Measurements from ENCODE around the gene YAE1. TPM values are rescaled to one million over a fixed set of nuclear protein-coding genes. Genes with fewer than 3 reads are reported as not detected.

Gene YAE1
- 10.4 and 12.1 TPM in 2 replicates for total RNA-seq

GRCh38 chr7:39566023-39566921 is at the start of gene YAE1:
Gene YAE1, plus strand, starts transcription at chr7:39566404. Its CDS starts 15 bp downstream, at chr7:39566419.
- intact Hi-C loops (cut with micrococcal nuclease), result loop anchor here (1.0 to 5.0 kb wide), 7 partner anchors 14 to 657 kb away; partner anchors contain the start of genes MPLKIP, SUGCT and VPS41
- peaks cover 9% of the 10 kb centered on the region for H3K27me3 Mint-ChIP-seq (ENCODE audit: insufficient read depth)
- peaks cover 21% of the 10 kb centered on the region for H3K4me1 Mint-ChIP-seq (ENCODE audit: low read depth)

GRCh38 chr7:39516498-39516897 is 49.7 kb upstream of the YAE1 start:
- no peak for DNase-seq (ENCODE audit: low spot score)
- Mint-ChIP-seq H3K9me3 (no peaks in the 10 kb centered on the region), H3K36me3 (ENCODE audit: low read depth) (no peaks in the 10 kb centered on the region), H3K4me1 (ENCODE audit: low read depth) (no peaks in the 10 kb centered on the region), H3K4me3 (no peak overlapping the region), H3K27me3 (ENCODE audit: insufficient read depth) (peaks cover 15% of the 10 kb centered on the region), H3K27ac (no peak overlapping the region)
- intact Hi-C loops (cut with micrococcal nuclease), result loop anchor here (5.0 to 10.0 kb wide), 2 partner anchors 49 to 1122 kb away; no protein-coding TSS in a partner anchor

More at GRCh38 chr7:39566023-39566921, at the start of gene YAE1:
- H3K4me3 Mint-ChIP-seq, result peak within 1 kb of the TSS; percentile 99
- no peaks in the 10 kb centered on the region for H3K9me3 Mint-ChIP-seq
- DNase-seq (ENCODE audit: low spot score), result peak; percentile 73
- H3K36me3 Mint-ChIP-seq (ENCODE audit: low read depth), result peaks cover 13% of the 10 kb centered on the region
- H3K27ac Mint-ChIP-seq, result peak within 1 kb of the TSS; percentile 91

GRCh38 chr7:39517240-39517639 is 49.0 kb upstream of the YAE1 start:
- Mint-ChIP-seq H3K4me3 (no peak overlapping the region), H3K27me3 (ENCODE audit: insufficient read depth) (peaks cover 17% of the 10 kb centered on the region), H3K36me3 (ENCODE audit: low read depth) (no peaks in the 10 kb centered on the region), H3K27ac (no peak overlapping the region), H3K4me1 (ENCODE audit: low read depth) (no peaks in the 10 kb centered on the region), H3K9me3 (no peaks in the 10 kb centered on the region)
- intact Hi-C loops (cut with micrococcal nuclease), result loop anchor here (5.0 to 10.0 kb wide), 2 partner anchors 50 to 1122 kb away; no protein-coding TSS in a partner anchor
- no peak for DNase-seq (ENCODE audit: low spot score)

GRCh38 chr7:39525926-39526325 is 40.3 kb upstream of the YAE1 start:
- intact Hi-C loops (cut with micrococcal nuclease), result no loop called here
- DNase-seq (ENCODE audit: low spot score), result no peak
- H3K4me3 Mint-ChIP-seq, result no peak overlapping the region
- peaks cover 15% of the 10 kb centered on the region for H3K27me3 Mint-ChIP-seq (ENCODE audit: insufficient read depth)
- no peaks in the 10 kb centered on the region for H3K9me3 Mint-ChIP-seq
- no peaks in the 10 kb centered on the region for H3K4me1 Mint-ChIP-seq (ENCODE audit: low read depth)
- no peak overlapping the region for H3K27ac Mint-ChIP-seq
- H3K36me3 Mint-ChIP-seq (ENCODE audit: low read depth), result no peaks in the 10 kb centered on the region

- intact Hi-C loops (cut with micrococcal nuclease), result no loop called here
- peaks cover 15% of the 10 kb centered on the region for H3K27me3 Mint-ChIP-seq (ENCODE audit: insufficient read depth)
- H3K4me3 Mint-ChIP-seq, result no peak overlapping the region
Observed at GRCh38 chr7:39526666-39527065, 39.5 kb upstream of the YAE1 start.

GRCh38 chr7:39527296-39527695 is 38.9 kb upstream of the YAE1 start:
- Mint-ChIP-seq H3K27me3 (ENCODE audit: insufficient read depth) (peaks cover 12% of the 10 kb centered on the region), H3K4me1 (ENCODE audit: low read depth) (no peaks in the 10 kb centered on the region), H3K9me3 (no peaks in the 10 kb centered on the region), H3K36me3 (ENCODE audit: low read depth) (no peaks in the 10 kb centered on the region), H3K4me3 (no peak overlapping the region), H3K27ac (no peak overlapping the region)
- DNase-seq (ENCODE audit: low spot score), result no peak
- intact Hi-C loops (cut with micrococcal nuclease), result no loop called here

More at GRCh38 chr7:39526666-39527065, 39.5 kb upstream of the YAE1 start:
- Mint-ChIP-seq H3K36me3 (ENCODE audit: low read depth) (no peaks in the 10 kb centered on the region), H3K9me3 (no peaks in the 10 kb centered on the region), H3K4me1 (ENCODE audit: low read depth) (no peaks in the 10 kb centered on the region), H3K27ac (no peak overlapping the region)
- no peak for DNase-seq (ENCODE audit: low spot score)

- intact Hi-C loops (cut with micrococcal nuclease), result no loop called here
- no peaks in the 10 kb centered on the region for H3K36me3 Mint-ChIP-seq (ENCODE audit: low read depth)
- H3K27ac Mint-ChIP-seq, result no peak overlapping the region
- H3K4me3 Mint-ChIP-seq, result no peak overlapping the region
- peaks cover 11% of the 10 kb centered on the region for H3K27me3 Mint-ChIP-seq (ENCODE audit: insufficient read depth)
- no peaks in the 10 kb centered on the region for H3K4me1 Mint-ChIP-seq (ENCODE audit: low read depth)
- no peaks in the 10 kb centered on the region for H3K9me3 Mint-ChIP-seq
- no peak for DNase-seq (ENCODE audit: low spot score)
Observed at GRCh38 chr7:39527951-39528350, 38.3 kb upstream of the YAE1 start.

GRCh38 chr7:39528849-39529248 is 37.4 kb upstream of the YAE1 start:
- DNase-seq (ENCODE audit: low spot score), result no peak
- H3K4me1 Mint-ChIP-seq (ENCODE audit: low read depth), result no peaks in the 10 kb centered on the region
- peaks cover 10% of the 10 kb centered on the region for H3K27me3 Mint-ChIP-seq (ENCODE audit: insufficient read depth)
- intact Hi-C loops (cut with micrococcal nuclease), result no loop called here
- no peak overlapping the region for H3K4me3 Mint-ChIP-seq
- H3K36me3 Mint-ChIP-seq (ENCODE audit: low read depth), result no peaks in the 10 kb centered on the region
- H3K27ac Mint-ChIP-seq, result no peak overlapping the region
- no peaks in the 10 kb centered on the region for H3K9me3 Mint-ChIP-seq

- no peak overlapping the region for H3K27ac Mint-ChIP-seq
- no peaks in the 10 kb centered on the region for H3K4me1 Mint-ChIP-seq (ENCODE audit: low read depth)
- no peaks in the 10 kb centered on the region for H3K36me3 Mint-ChIP-seq (ENCODE audit: low read depth)
- H3K27me3 Mint-ChIP-seq (ENCODE audit: insufficient read depth), result peaks cover 10% of the 10 kb centered on the region
- DNase-seq (ENCODE audit: low spot score), result no peak
- no peaks in the 10 kb centered on the region for H3K9me3 Mint-ChIP-seq
- H3K4me3 Mint-ChIP-seq, result no peak overlapping the region
- intact Hi-C loops (cut with micrococcal nuclease), result no loop called here
Observed at GRCh38 chr7:39529582-39529981, 36.6 kb upstream of the YAE1 start.

GRCh38 chr7:39530971-39531370 is 35.2 kb upstream of the YAE1 start:
- H3K9me3 Mint-ChIP-seq, result no peaks in the 10 kb centered on the region
- DNase-seq (ENCODE audit: low spot score), result no peak
- no peaks in the 10 kb centered on the region for H3K36me3 Mint-ChIP-seq (ENCODE audit: low read depth)
- H3K4me1 Mint-ChIP-seq (ENCODE audit: low read depth), result no peaks in the 10 kb centered on the region
- H3K4me3 Mint-ChIP-seq, result no peak overlapping the region
- peaks cover 13% of the 10 kb centered on the region for H3K27me3 Mint-ChIP-seq (ENCODE audit: insufficient read depth)
- H3K27ac Mint-ChIP-seq, result no peak overlapping the region
- intact Hi-C loops (cut with micrococcal nuclease), result no loop called here

- Mint-ChIP-seq H3K4me1 (ENCODE audit: low read depth) (no peaks in the 10 kb centered on the region), H3K4me3 (no peak overlapping the region), H3K27ac (no peak overlapping the region), H3K27me3 (ENCODE audit: insufficient read depth) (peaks cover 12% of the 10 kb centered on the region), H3K36me3 (ENCODE audit: low read depth) (no peaks in the 10 kb centered on the region), H3K9me3 (no peaks in the 10 kb centered on the region)
- intact Hi-C loops (cut with micrococcal nuclease), result no loop called here
- no peak for DNase-seq (ENCODE audit: low spot score)
Observed at GRCh38 chr7:39531818-39532217, 34.4 kb upstream of the YAE1 start.

GRCh38 chr7:39532832-39533231 is 33.4 kb upstream of the YAE1 start:
- H3K27ac Mint-ChIP-seq, result no peak overlapping the region
- no peak overlapping the region for H3K4me3 Mint-ChIP-seq
- peaks cover 11% of the 10 kb centered on the region for H3K27me3 Mint-ChIP-seq (ENCODE audit: insufficient read depth)
- DNase-seq (ENCODE audit: low spot score), result no peak
- H3K4me1 Mint-ChIP-seq (ENCODE audit: low read depth), result no peaks in the 10 kb centered on the region
- intact Hi-C loops (cut with micrococcal nuclease), result no loop called here
- no peaks in the 10 kb centered on the region for H3K36me3 Mint-ChIP-seq (ENCODE audit: low read depth)
- no peaks in the 10 kb centered on the region for H3K9me3 Mint-ChIP-seq

GRCh38 chr7:39534599-39534998 is 31.6 kb upstream of the YAE1 start:
- H3K27me3 Mint-ChIP-seq (ENCODE audit: insufficient read depth), result peaks cover 8% of the 10 kb centered on the region
- no peak overlapping the region for H3K4me3 Mint-ChIP-seq
- intact Hi-C loops (cut with micrococcal nuclease), result no loop called here
- H3K36me3 Mint-ChIP-seq (ENCODE audit: low read depth), result no peaks in the 10 kb centered on the region
- DNase-seq (ENCODE audit: low spot score), result no peak
- H3K27ac Mint-ChIP-seq, result no peak overlapping the region
- H3K9me3 Mint-ChIP-seq, result no peaks in the 10 kb centered on the region
- H3K4me1 Mint-ChIP-seq (ENCODE audit: low read depth), result no peaks in the 10 kb centered on the region

Data from activated T-helper 1 cell treated with anti-CD3 and anti-CD28 coated beads, Interleukin-12 subunit alpha, Interleukin-12 subunit beta, Interleukin-2, Interleukin-4 antibody, amounts not matched to agents 30 ng/mL and 10 ng/mL and 1 ng/mL, durations not matched to agents 14 hours and 24 hours and 36 hours (primary cell).